Lower leg skin (tissue), 3 donors: ENCODE measurements around the gene DSCAML1.

ENCODE experiments used
- CTCF ChIP-seq, 3 donors: fragments of 450-650 bp; IDR thresholded peaks; one replicate each; pipeline ENCODE4 v1.5.1; 2016; ENCODE audit warnings: antibody characterized with exemption in 3 of 3, mild to moderate bottlenecking in 3 of 3, moderate library complexity in 2 of 3
- POLR2A ChIP-seq, 2 donors: fragments of 450-650 bp; IDR thresholded peaks; one replicate each; pipeline ENCODE4 v1.6.1; 2016 to 2017; ENCODE audit warnings: antibody characterized with exemption in 2 of 2, mild to moderate bottlenecking in 1 of 2, moderate library complexity in 1 of 2

GRCh38 chr11:117589063-117589462 is 208.0 kb downstream of the DSCAML1 start:
- no peak for TF ChIP-seq CTCF (IDR thresholded peaks at IDR 0.05)
- TF ChIP-seq POLR2A (IDR thresholded peaks at IDR 0.05) = no peak
